Hematopoietic multipotent progenitor cell treated with erythropoietin and hydrocortisone succinate and interleukin-3 and kit ligand, for 4 days (in vitro differentiated cells): ENCODE data around the gene CSTPP1.
"Not testable (repeated sequence)": the region's sequence is repeated elsewhere in the genome, so short reads cannot be mapped to it uniquely, and the experiment has no call there.

ENCODE experiments used
- DNase-seq: peaks from one replicate; pipeline ENCODE4 v3.0.0-alpha.2; 2015

CSTPP1 gene

GRCh38 chr11:47185305-47186075 lies 248.9 kb downstream of the CSTPP1 start:
- DNase-seq, result no peak

DNA sequence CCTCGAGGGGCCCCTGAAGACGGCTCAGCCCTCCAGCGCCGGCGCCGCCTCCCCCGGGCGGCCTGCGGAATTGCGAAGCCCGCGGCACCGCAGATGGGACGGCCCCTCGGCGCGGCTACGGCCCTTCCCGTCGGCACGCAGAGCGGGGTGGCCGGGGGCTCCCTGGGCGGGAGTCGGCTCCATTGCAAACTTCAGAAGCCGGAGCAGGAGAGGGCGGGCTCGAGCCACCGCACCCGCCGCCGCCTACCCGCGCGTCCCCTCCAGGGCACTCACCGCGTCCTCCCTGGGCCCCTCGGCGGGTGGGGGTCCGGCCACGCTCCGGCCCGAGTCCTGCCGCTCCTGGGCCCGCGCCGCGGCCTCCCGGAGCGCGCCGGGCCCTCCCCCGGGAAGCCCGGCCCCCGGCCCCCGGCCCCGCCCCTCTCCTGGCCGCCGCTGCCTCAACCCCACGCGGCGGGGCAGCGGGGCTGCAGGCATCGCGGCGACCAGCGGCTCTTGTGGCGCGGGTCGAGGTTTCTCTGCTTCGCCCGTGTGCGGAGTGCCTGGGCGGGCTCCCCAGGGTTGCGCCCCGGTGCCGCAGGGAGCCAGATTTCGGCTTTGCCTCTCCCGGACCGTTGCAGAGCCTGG lies 249.6 kb downstream of the CSTPP1 start, which contains the start of gene PACSIN3:
PACSIN3 (minus strand) TSS at position 359 of the 624 bp plus-strand sequence. CDS start 3,707 bp downstream, outside the sequence.
- peak; percentile 56 for DNase-seq

GRCh38 chr11:47186700-47187695 lies 250.4 kb downstream of the CSTPP1 start:
- peak; percentile 70 for DNase-seq

DNA sequence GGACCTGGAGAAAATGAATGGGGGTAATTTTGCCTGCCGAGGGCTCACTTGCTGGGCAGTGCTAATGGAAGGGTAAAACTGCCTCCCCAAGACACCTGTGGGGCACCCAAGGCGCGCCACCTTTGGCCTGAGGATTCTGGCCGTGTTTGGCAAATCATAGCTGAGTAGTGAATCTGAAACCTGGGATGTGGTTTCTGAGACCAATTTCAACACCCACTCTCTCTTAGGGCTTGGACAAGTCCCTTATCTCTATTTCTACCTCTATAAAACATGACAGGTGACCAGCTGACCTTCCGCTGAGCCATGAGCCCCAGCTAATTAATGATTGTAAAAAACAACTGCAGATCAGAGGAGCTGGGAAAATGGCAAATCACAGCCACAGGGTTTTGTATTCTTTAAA lies 251.2 kb downstream of the CSTPP1 start:
- DNase-seq, result no peak

DNA sequence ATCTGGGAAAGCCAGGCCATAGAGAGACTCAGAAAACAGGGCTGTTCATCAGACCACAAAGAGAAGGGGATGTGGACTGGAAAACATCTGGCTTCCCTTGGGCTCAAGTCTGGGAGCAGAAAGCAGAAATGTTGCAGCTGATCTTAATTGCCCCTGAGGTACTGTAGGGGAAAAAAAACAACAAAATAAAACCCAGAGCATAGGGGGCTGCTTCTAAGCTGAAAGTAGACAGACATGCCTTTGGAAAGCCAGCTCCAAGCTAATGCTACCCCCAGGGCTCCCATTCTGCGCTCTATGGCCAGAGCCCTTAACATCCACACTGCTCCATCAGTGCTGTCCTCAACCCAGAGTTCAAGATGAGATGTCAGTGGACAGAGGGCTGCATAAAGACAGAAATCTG lies 251.7 kb downstream of the CSTPP1 start:
- no peak for DNase-seq

- no peak for DNase-seq
Measured at GRCh38 chr11:47189100-47189834, 252.7 kb downstream of the CSTPP1 start.

- not testable (repeated sequence) for DNase-seq
Measured at GRCh38 chr11:47191137-47191536, 254.6 kb downstream of the CSTPP1 start.

DNA sequence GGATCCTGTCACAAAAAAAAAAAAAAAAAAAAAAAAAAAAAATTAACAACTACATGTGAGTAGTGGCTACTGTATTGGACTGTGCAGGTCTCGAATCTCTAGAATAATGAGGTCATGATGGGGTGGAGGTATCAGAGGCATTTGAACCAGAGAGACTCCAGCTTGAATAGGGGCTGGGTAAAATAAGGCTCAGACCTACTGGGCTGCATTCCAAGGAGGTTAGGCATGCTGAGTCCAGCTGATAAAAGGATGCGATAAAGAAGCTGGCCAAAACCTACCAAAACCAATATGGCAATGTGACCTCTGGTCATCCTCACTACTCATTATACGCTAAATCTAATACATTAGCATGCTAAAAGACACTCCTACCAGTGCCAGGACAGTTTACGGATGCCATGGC lies 255.6 kb downstream of the CSTPP1 start:
- no peak for DNase-seq

DNA sequence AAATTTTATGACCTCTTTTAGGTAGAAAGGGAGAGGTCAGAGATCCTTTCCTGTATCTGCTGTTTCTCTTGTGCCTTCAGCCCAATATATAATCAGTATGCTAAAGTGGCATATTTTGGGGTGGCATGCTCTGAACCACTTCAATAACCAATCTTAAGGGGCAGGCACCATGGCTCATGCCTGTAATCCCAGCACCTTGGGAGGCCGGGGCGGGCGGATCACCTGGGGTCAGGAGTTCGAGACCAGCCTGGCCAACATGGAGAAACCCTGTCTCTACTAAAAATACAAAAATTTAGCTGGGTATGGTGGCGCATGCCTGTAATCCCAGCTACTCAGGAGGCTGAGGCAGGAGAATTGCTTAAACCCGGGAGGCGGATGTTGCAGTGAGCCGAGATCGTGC lies 261.6 kb downstream of the CSTPP1 start:
- DNase-seq, result not testable (repeated sequence)

DNA sequence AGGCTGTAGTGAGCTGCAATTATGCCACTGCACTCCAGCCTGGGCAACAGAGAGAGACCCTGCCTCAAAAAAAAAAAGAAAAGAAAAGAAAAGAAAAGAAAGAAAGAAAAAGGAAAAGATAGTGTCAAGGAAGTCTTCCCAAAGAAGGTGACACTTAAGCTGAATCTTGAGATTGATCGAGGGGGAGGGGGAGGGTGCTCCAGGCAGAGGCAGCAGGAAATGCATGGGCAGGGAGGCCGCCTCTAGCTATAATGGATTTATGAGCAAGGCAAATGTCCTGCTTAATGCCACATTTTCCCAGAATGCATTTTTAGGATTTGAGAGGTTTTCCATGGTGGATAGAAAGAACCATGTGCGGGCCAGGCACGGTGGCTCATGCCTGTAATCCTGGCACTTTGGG lies 264.5 kb downstream of the CSTPP1 start:
- no peak for DNase-seq

GRCh38 chr11:47202576-47202975 lies 266.0 kb downstream of the CSTPP1 start:
- DNase-seq, result no peak

GRCh38 chr11:47204637-47204989 lies 268.1 kb downstream of the CSTPP1 start:
- DNase-seq, result no peak

DNA sequence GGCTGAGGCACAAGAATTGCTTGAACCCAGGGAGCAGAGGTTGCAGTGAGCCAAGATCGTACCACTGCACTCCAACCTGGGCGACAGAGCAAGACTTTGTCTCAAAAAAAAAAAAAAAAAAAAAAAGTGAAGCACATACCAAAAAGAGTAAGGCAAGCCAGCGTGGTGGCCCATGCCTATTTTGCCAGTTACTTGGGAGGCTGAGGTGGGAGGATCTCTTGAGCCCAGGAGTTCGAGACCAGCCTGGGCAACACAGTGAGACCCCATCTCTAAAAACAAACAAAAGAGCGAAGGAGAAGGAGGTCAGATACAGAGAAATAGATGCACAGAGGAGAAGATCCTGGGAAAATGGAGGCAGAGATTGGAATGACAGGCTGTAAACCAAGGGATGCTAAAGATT lies 270.0 kb downstream of the CSTPP1 start:
- DNase-seq, result not testable (repeated sequence)

DNA sequence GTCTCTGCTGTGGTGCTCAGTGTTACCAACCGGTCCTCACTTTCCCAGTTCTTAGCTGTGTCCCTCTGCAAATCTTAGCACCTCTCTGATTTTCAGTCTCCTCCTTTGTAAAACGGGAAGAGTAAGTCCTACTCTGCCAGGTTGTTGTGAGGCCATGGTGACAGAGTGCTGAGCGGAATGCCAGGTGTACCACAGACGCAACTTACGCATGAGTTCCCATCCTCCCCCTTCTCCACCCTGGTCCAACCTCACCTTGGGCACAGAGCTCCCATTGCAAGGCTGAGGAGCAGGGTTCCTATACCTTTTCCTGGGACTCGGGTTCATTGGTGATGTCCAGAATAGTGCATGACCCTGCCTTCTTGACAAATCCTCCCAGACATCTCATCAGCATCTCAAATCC lies 270.9 kb downstream of the CSTPP1 start:
- no peak for DNase-seq

- not testable (repeated sequence) for DNase-seq
Measured at GRCh38 chr11:47208008-47208552, 271.5 kb downstream of the CSTPP1 start.

DNA sequence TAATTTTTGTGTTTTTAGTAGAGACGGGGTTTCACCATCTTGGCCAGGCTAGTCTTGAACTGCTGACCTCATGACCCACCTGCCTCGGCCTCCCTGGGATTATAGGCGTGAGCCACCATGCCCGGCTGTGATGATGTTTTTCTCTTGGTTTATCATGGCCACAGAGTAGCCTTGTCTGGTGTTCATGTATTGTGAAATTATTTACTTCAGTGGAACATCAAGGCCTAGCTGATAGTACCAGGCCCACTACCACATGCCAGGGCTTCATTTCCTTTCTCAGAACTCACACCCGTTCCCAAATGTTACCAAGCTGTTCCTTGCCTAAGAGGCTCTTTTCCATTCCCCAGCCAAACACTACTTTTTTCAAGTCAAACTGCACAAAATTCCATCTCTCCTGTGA lies 272.1 kb downstream of the CSTPP1 start:
- DNase-seq, result no peak
